ENCODE measurements around the gene ADRM1.

DNA sequence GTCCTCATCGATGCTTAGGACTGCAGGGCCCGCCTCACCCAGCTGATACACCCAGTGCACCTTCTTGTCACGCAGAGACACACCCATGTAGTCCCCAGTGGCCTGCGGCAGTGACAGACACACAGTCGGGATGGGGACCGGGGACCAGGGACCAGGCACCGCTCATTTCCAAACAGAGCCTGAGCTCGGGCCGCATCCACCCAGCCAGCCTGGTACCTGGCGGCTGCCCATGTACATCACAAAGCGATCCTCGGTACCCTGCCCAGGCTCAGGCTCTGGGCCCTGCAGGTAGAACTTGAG, 11.5 kb downstream of the ADRM1 start:
- TF ChIP-seq, protein P1, sequence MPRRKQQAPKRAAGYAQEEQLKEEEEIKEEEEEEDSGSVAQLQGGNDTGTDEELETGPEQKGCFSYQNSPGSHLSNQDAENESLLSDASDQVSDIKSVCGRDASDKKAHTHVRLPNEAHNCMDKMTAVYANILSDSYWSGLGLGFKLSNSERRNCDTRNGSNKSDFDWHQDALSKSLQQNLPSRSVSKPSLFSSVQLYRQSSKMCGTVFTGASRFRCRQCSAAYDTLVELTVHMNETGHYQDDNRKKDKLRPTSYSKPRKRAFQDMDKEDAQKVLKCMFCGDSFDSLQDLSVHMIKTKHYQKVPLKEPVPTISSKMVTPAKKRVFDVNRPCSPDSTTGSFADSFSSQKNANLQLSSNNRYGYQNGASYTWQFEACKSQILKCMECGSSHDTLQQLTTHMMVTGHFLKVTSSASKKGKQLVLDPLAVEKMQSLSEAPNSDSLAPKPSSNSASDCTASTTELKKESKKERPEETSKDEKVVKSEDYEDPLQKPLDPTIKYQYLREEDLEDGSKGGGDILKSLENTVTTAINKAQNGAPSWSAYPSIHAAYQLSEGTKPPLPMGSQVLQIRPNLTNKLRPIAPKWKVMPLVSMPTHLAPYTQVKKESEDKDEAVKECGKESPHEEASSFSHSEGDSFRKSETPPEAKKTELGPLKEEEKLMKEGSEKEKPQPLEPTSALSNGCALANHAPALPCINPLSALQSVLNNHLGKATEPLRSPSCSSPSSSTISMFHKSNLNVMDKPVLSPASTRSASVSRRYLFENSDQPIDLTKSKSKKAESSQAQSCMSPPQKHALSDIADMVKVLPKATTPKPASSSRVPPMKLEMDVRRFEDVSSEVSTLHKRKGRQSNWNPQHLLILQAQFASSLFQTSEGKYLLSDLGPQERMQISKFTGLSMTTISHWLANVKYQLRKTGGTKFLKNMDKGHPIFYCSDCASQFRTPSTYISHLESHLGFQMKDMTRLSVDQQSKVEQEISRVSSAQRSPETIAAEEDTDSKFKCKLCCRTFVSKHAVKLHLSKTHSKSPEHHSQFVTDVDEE (CRISPR knock-in tag; IDR thresholded peaks at IDR 0.05): no peak
- no peak for TF ChIP-seq ZFP30 (CRISPR knock-in tag; IDR thresholded peaks at IDR 0.05)
- no peak for TF ChIP-seq ZFP3 (CRISPR knock-in tag; IDR thresholded peaks at IDR 0.05)
- TF ChIP-seq ZC3H10 (CRISPR knock-in tag; IDR thresholded peaks at IDR 0.05): no peak
- TF ChIP-seq ISL1 (CRISPR knock-in tag; IDR thresholded peaks at IDR 0.05): no peak
- no peak for TF ChIP-seq CSRNP3 (CRISPR knock-in tag; IDR thresholded peaks at IDR 0.05)
- TF ChIP-seq RARB (CRISPR knock-in tag; IDR thresholded peaks at IDR 0.05): no peak
- TF ChIP-seq TOX (CRISPR knock-in tag; IDR thresholded peaks at IDR 0.05; ENCODE audit: borderline replicate concordance): no peak
- no peak for TF ChIP-seq PATZ1 (CRISPR knock-in tag; IDR thresholded peaks at IDR 0.05; ENCODE audit: borderline replicate concordance)
- TF ChIP-seq GLIS3 (CRISPR knock-in tag; IDR thresholded peaks at IDR 0.05): no peak
- no peak for TF ChIP-seq CSDC2 (CRISPR knock-in tag; IDR thresholded peaks at IDR 0.05)
- TF ChIP-seq ESRRG (CRISPR knock-in tag; IDR thresholded peaks at IDR 0.05): no peak

Data from SK-N-SH treated with all-trans-retinoic acid at 6 μM for 48 hours (cell line).